ENCODE data around the gene PIAS1.

The PIAS1 gene

DNA sequence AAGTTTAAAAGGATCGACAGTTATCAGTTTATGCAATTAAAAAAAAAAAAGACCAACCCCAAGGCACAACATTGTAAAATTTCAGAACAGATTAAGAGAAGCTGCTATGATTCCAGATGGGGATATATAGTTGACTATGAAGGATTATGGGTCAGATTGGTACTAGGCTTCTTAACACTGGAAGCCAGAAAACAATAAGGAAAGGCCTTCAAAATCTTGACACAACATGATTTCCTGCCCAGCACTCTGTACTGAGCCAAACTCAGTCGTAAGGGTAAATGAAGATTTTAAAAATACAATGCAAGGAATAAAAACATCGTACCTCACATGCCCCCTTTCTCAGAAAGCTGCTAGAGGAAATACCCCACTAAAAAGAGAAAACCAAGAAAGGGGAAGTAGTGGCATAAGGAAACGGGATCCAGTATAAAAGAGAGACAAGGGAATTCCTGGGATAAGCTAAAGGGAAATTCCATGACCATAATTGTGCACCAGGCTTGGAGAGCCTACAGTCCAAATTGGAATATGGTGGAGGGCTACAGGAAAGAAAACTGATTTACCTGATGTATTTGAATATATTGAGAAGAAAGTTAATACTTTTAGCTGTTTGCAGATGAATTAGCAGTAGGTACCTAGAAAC lies 27.9 kb downstream of the PIAS1 start:
- no peaks in the 10 kb centered on the region for H3K9me3 ChIP-seq (ENCODE audit: control insufficient read depth, low read length)
- H4K8ac ChIP-seq (ENCODE audit: low read length) = no peak overlapping the region
- no peak overlapping the region for H3K9ac ChIP-seq (ENCODE audit: low read length)
- no peak overlapping the region for H3K4me3 ChIP-seq (ENCODE audit: insufficient read depth in 1 of 2, low read depth in 1 of 2, low read length in 2 of 2)
- peaks cover 4 to 8% of the 10 kb centered on the region in 2 experiments for H3K36me3 ChIP-seq (ENCODE audit: control insufficient read depth in 1 of 2, insufficient read depth in 2 of 2, low read depth in 1 of 2, low read length in 2 of 2)
- H3K23ac ChIP-seq (ENCODE audit: low read length in 2 of 2) = no peak overlapping the region
- no peak overlapping the region for H2AK5ac ChIP-seq (ENCODE audit: low read length, severe bottlenecking)
- DNase-seq = no peak
- no peak overlapping the region for H2AFZ ChIP-seq (ENCODE audit: low read depth, low read length)
- 77% methylated on average over 1 of the region's 4 CpGs for WGBS
- no peak overlapping the region for H2BK12ac ChIP-seq (ENCODE audit: low read length in 2 of 2)
- H3K14ac ChIP-seq (ENCODE audit: low read length in 2 of 2) = no peak overlapping the region
- H3K4ac ChIP-seq (ENCODE audit: low read depth in 1 of 2, low read length in 2 of 2) = no peak overlapping the region
- H3K27ac ChIP-seq (ENCODE audit: low read length, poor library complexity, severe bottlenecking) = no peak overlapping the region
- peaks cover 3% of the 10 kb centered on the region for H3K79me1 ChIP-seq (replicated peaks; ENCODE audit: low read length, poor library complexity, severe bottlenecking)
- H4K91ac ChIP-seq (ENCODE audit: low read length) = no peak overlapping the region
- no peak overlapping the region for H2BK5ac ChIP-seq (ENCODE audit: low read depth, low read length, poor library complexity, severe bottlenecking)
- no peak overlapping the region for H2BK120ac ChIP-seq (ENCODE audit: low read depth, low read length)
- H3K4me2 ChIP-seq (ENCODE audit: low read length, poor library complexity, severe bottlenecking) = no peak overlapping the region
- no peaks in the 10 kb centered on the region for H3K4me1 ChIP-seq (ENCODE audit: control insufficient read depth, insufficient read depth, low read depth, low read length)
- H3K27me3 ChIP-seq (ENCODE audit: control insufficient read depth in 1 of 2, insufficient read depth in 1 of 2, low read length in 2 of 2) = no peaks in the 10 kb centered on the region
- H2BK15ac ChIP-seq (ENCODE audit: low read depth, poor library complexity, severe bottlenecking) = no peak overlapping the region
- no peak overlapping the region for H3K18ac ChIP-seq (ENCODE audit: low read depth in 1 of 2, low read length in 2 of 2)

DNA sequence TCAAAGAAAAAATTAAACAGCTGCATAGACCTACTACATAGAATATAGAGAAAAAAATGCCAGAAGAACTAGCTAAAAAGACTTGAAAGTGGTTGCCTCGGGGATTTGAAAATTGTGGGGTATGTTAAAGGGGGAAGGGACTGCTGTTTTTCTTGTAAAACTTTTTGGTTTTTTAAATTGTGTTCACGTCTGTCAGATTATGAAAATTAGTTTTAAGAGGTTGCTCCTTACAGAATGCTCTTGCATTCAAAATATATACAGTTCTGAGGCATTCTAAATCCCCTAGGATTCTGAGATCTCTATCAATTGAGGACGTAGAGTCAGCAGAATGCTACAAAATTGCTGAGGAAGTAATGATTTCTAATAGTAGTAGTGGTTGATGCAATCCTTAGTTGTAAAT lies 28.6 kb downstream of the PIAS1 start:
- H4K8ac ChIP-seq (ENCODE audit: low read length) = no peak overlapping the region

DNA sequence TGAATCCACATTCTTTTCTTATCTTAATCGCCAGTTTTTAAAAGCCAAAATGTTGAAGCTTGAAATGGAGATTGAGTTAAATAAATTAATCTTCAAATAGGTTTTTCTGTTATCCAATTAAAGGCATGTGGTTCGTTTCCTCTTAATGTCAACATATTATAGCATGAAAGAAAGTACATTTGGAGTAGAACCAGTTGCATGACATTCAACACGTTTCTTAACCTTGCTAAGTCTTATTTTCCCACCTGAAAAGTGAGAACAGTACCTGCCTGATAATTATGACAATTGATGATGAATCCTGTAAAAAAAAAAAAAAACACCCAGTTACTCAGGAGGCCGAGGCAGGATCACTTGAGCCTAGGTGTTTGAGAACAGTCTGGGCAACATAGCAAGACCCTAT lies 29.3 kb downstream of the PIAS1 start:
- WGBS = 100% methylated on average over 2 of the region's 4 CpGs
- no peaks in the 10 kb centered on the region for H3K9me3 ChIP-seq (ENCODE audit: control insufficient read depth, low read length)
- H3K79me1 ChIP-seq (replicated peaks; ENCODE audit: low read length, poor library complexity, severe bottlenecking) = peaks cover 6% of the 10 kb centered on the region

More for the DNA sequence above, 28.6 kb downstream of the PIAS1 start:
- Histone ChIP-seq H3K4ac (ENCODE audit: low read depth in 1 of 2, low read length in 2 of 2) (no peak overlapping the region), H4K91ac (ENCODE audit: low read length) (no peak overlapping the region), H2BK12ac (ENCODE audit: low read length in 2 of 2) (no peak overlapping the region), H2BK120ac (ENCODE audit: low read depth, low read length) (no peak overlapping the region), H3K36me3 (ENCODE audit: control insufficient read depth in 1 of 2, insufficient read depth in 2 of 2, low read depth in 1 of 2, low read length in 2 of 2) (peaks cover 4 to 15% of the 10 kb centered on the region in 2 experiments), H2AK5ac (ENCODE audit: low read length, severe bottlenecking) (no peak overlapping the region), H3K4me3 (ENCODE audit: insufficient read depth in 1 of 2, low read depth in 1 of 2, low read length in 2 of 2) (no peak overlapping the region), H3K23ac (ENCODE audit: low read length in 2 of 2) (no peak overlapping the region), H3K9me3 (ENCODE audit: control insufficient read depth, low read length) (no peaks in the 10 kb centered on the region), H3K14ac (ENCODE audit: low read length in 2 of 2) (no peak overlapping the region), H2BK5ac (ENCODE audit: low read depth, low read length, poor library complexity, severe bottlenecking) (no peak overlapping the region), H2AFZ (ENCODE audit: low read depth, low read length) (no peak overlapping the region), H2BK15ac (ENCODE audit: low read depth, poor library complexity, severe bottlenecking) (no peak overlapping the region), H3K4me2 (ENCODE audit: low read length, poor library complexity, severe bottlenecking) (no peak overlapping the region), H3K79me1 (replicated peaks; ENCODE audit: low read length, poor library complexity, severe bottlenecking) (peaks cover 6% of the 10 kb centered on the region), H3K27ac (ENCODE audit: low read length, poor library complexity, severe bottlenecking) (no peak overlapping the region), H3K18ac (ENCODE audit: low read depth in 1 of 2, low read length in 2 of 2) (no peak overlapping the region), H3K4me1 (ENCODE audit: control insufficient read depth, insufficient read depth, low read depth, low read length) (no peaks in the 10 kb centered on the region), H3K9ac (ENCODE audit: low read length) (no peak overlapping the region), H3K27me3 (ENCODE audit: control insufficient read depth in 1 of 2, insufficient read depth in 1 of 2, low read length in 2 of 2) (no peaks in the 10 kb centered on the region)
- WGBS = 39% methylated on average over 2 of the region's 3 CpGs
- DNase-seq = no peak

GRCh38 chr15:68085052-68085451 lies 30.9 kb downstream of the PIAS1 start:
- peaks cover 6 to 22% of the 10 kb centered on the region in 2 experiments for H3K36me3 ChIP-seq (ENCODE audit: control insufficient read depth in 1 of 2, insufficient read depth in 2 of 2, low read depth in 1 of 2, low read length in 2 of 2)
- no peak overlapping the region for H3K4me2 ChIP-seq (ENCODE audit: low read length, poor library complexity, severe bottlenecking)
- H2BK15ac ChIP-seq (ENCODE audit: low read depth, poor library complexity, severe bottlenecking) = no peak overlapping the region
- H3K4me1 ChIP-seq (ENCODE audit: control insufficient read depth, insufficient read depth, low read depth, low read length) = no peaks in the 10 kb centered on the region
- no peak overlapping the region for H3K4ac ChIP-seq (ENCODE audit: low read depth in 1 of 2, low read length in 2 of 2)
- no peak overlapping the region for H3K18ac ChIP-seq (ENCODE audit: low read depth in 1 of 2, low read length in 2 of 2)
- no peak overlapping the region for H2AFZ ChIP-seq (ENCODE audit: low read depth, low read length)
- H3K4me3 ChIP-seq (ENCODE audit: insufficient read depth in 1 of 2, low read depth in 1 of 2, low read length in 2 of 2) = no peak overlapping the region
- DNase-seq = no peak
- no peak overlapping the region for H3K23ac ChIP-seq (ENCODE audit: low read length in 2 of 2)
- no peaks in the 10 kb centered on the region for H3K27me3 ChIP-seq (ENCODE audit: control insufficient read depth in 1 of 2, insufficient read depth in 1 of 2, low read length in 2 of 2)
- no peak overlapping the region for H3K27ac ChIP-seq (ENCODE audit: low read length, poor library complexity, severe bottlenecking)
- H3K9me3 ChIP-seq (ENCODE audit: control insufficient read depth, low read length) = no peaks in the 10 kb centered on the region
- H2BK5ac ChIP-seq (ENCODE audit: low read depth, low read length, poor library complexity, severe bottlenecking) = no peak overlapping the region
- H3K9ac ChIP-seq (ENCODE audit: low read length) = no peak overlapping the region
- H3K79me1 ChIP-seq (replicated peaks; ENCODE audit: low read length, poor library complexity, severe bottlenecking) = peaks cover 7% of the 10 kb centered on the region
- WGBS = 98% methylated on average over 1 of the region's 1 CpG
- no peak overlapping the region for H4K91ac ChIP-seq (ENCODE audit: low read length)
- no peak overlapping the region for H2AK5ac ChIP-seq (ENCODE audit: low read length, severe bottlenecking)
- H4K8ac ChIP-seq (ENCODE audit: low read length) = no peak overlapping the region
- H3K14ac ChIP-seq (ENCODE audit: low read length in 2 of 2) = no peak overlapping the region
- H2BK120ac ChIP-seq (ENCODE audit: low read depth, low read length) = no peak overlapping the region
- no peak overlapping the region for H2BK12ac ChIP-seq (ENCODE audit: low read length in 2 of 2)

More for the DNA sequence above, 29.3 kb downstream of the PIAS1 start:
- no peak overlapping the region for H3K14ac ChIP-seq (ENCODE audit: low read length in 2 of 2)
- peaks cover 4 to 19% of the 10 kb centered on the region in 2 experiments for H3K36me3 ChIP-seq (ENCODE audit: control insufficient read depth in 1 of 2, insufficient read depth in 2 of 2, low read depth in 1 of 2, low read length in 2 of 2)
- DNase-seq = no peak
- no peaks in the 10 kb centered on the region for H3K27me3 ChIP-seq (ENCODE audit: control insufficient read depth in 1 of 2, insufficient read depth in 1 of 2, low read length in 2 of 2)
- H3K9ac ChIP-seq (ENCODE audit: low read length) = no peak overlapping the region
- no peak overlapping the region for H3K18ac ChIP-seq (ENCODE audit: low read depth in 1 of 2, low read length in 2 of 2)
- no peaks in the 10 kb centered on the region for H3K4me1 ChIP-seq (ENCODE audit: control insufficient read depth, insufficient read depth, low read depth, low read length)
- no peak overlapping the region for H2BK5ac ChIP-seq (ENCODE audit: low read depth, low read length, poor library complexity, severe bottlenecking)
- H2BK12ac ChIP-seq (ENCODE audit: low read length in 2 of 2) = no peak overlapping the region
- H4K91ac ChIP-seq (ENCODE audit: low read length) = no peak overlapping the region
- H2BK120ac ChIP-seq (ENCODE audit: low read depth, low read length) = no peak overlapping the region
- no peak overlapping the region for H3K23ac ChIP-seq (ENCODE audit: low read length in 2 of 2)
- H2AFZ ChIP-seq (ENCODE audit: low read depth, low read length) = no peak overlapping the region
- H3K4me3 ChIP-seq (ENCODE audit: insufficient read depth in 1 of 2, low read depth in 1 of 2, low read length in 2 of 2) = no peak overlapping the region
- H2AK5ac ChIP-seq (ENCODE audit: low read length, severe bottlenecking) = no peak overlapping the region
- H4K8ac ChIP-seq (ENCODE audit: low read length) = no peak overlapping the region
- H3K4me2 ChIP-seq (ENCODE audit: low read length, poor library complexity, severe bottlenecking) = no peak overlapping the region
- H3K27ac ChIP-seq (ENCODE audit: low read length, poor library complexity, severe bottlenecking) = no peak overlapping the region
- H3K4ac ChIP-seq (ENCODE audit: low read depth in 1 of 2, low read length in 2 of 2) = no peak overlapping the region
- H2BK15ac ChIP-seq (ENCODE audit: low read depth, poor library complexity, severe bottlenecking) = no peak overlapping the region

Data from mesenchymal stem cell (in vitro differentiated cells and primary cell).